ENCODE measurements around the gene WDFY4.

The WDFY4 gene

GRCh38 chr10:48655411-48656240 is 29.0 kb upstream of the WDFY4 start:
- DNase-seq, result peak; percentile 13

- DNase-seq, result peak; percentile 60
Measured at GRCh38 chr10:48656241-48656913, 28.3 kb upstream of the WDFY4 start.

- no peak for DNase-seq
Measured at GRCh38 chr10:48656914-48657305, 27.8 kb upstream of the WDFY4 start.

- DNase-seq, result no peak
Measured at GRCh38 chr10:48657416-48657815, 27.3 kb upstream of the WDFY4 start.

- no peak for DNase-seq
Measured at GRCh38 chr10:48658243-48658974, 26.3 kb upstream of the WDFY4 start.

GRCh38 chr10:48658975-48659269 is 25.8 kb upstream of the WDFY4 start:
- no peak for DNase-seq

- no peak for DNase-seq
Measured at GRCh38 chr10:48659790-48660189, 24.9 kb upstream of the WDFY4 start.

- DNase-seq, result no peak
Measured at GRCh38 chr10:48661441-48661840, 23.2 kb upstream of the WDFY4 start.

GRCh38 chr10:48667960-48668590 is 16.6 kb upstream of the WDFY4 start:
- DNase-seq, result no peak

- no peak for DNase-seq
Measured at GRCh38 chr10:48670978-48671913, 13.4 kb upstream of the WDFY4 start.

- DNase-seq, result no peak
Measured at GRCh38 chr10:48671914-48672595, 12.6 kb upstream of the WDFY4 start.

GRCh38 chr10:48672596-48673265 is 11.9 kb upstream of the WDFY4 start:
- no peak for DNase-seq

- DNase-seq, result no peak
Measured at GRCh38 chr10:48677625-48678024, 7.0 kb upstream of the WDFY4 start.

GRCh38 chr10:48678041-48678440 is 6.6 kb upstream of the WDFY4 start:
- DNase-seq, result no peak

- no peak for DNase-seq
Measured at GRCh38 chr10:48681740-48682139, 2.9 kb upstream of the WDFY4 start.

GRCh38 chr10:48682265-48682664 is 2.4 kb upstream of the WDFY4 start:
- DNase-seq, result no peak

- no peak for DNase-seq
Measured at GRCh38 chr10:48683424-48683823, 1.2 kb upstream of the WDFY4 start.

GRCh38 chr10:48683868-48684267 is 805 bp upstream of the WDFY4 start:
- no peak for DNase-seq

- DNase-seq, result no peak
Measured at GRCh38 chr10:48684463-48684791, 246 bp upstream of the WDFY4 start.

- no peak for DNase-seq
Measured at GRCh38 chr10:48685731-48686130, 1.1 kb downstream of the WDFY4 start.
